Amniotic stem cell (primary cell): Measurements from ENCODE around the gene ARFGAP1.
"Not testable (repeated sequence)": the region's sequence is repeated elsewhere in the genome, so short reads cannot be mapped to it uniquely, and the experiment has no call there.

Experiments used
- DNase-seq: peaks from one replicate; lab custom pipeline; 2025; lab: John Stamatoyannopoulos, UW

ARFGAP1 gene

DNA sequence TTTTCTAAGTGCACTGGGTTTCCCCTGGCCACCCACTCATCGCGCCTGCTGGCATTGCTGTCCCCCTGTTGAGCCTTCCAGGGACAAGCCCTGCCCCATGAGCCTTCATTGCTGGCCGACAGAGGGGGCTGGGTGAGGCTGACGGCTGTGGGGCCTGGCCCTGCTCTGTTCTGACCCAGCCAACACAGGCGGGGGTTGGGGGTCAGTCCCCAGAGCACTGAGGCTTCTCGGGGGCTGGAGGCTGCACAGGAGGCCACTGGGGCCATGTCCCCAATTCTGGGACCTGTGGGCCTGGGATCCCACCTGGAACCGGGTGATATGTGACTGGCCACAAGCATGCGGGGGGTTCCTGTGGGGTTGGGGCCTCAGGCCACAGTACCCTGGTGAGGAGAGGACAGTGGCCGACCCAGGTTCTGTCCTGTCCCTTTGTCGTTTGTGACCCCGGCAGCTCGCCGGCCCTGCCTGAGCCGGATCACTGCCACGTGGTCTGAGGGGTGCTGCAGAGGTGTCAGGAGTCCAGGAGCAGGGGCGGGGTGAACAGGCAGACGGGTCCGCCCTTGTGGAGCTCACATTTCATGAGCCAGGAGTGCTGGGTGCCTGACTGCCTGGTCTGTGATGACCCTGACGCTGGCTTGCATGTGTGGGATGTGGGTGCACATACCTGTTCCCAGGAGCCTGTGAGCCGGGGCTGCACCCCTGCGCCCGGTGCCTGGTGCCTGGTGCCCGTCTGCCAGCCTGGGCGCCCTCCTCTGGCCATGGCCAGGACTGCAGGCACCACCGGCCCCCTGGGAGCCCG lies 18.3 kb downstream of the ARFGAP1 start:
- no peak for DNase-seq

DNA sequence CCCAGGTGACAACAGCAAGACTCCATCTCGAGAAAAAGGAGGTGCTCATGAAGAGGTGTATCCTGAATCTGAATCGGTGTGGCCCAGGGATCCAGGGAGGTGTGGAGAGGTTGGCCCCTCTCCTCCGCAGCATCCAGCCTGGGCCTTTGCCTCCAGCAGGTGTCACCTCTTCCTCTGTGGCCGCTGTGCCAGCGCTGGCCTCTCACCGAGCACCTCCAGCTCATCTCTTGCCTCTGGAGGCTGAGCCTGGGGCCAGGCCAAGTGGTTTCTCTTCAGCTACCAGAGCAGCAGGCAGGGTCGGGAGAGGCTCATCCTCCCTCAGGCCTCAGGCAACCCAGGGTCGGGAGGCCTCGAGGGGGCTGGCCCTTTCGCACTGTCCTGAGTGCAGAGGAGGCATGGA lies 19.2 kb downstream of the ARFGAP1 start:
- no peak for DNase-seq

DNA sequence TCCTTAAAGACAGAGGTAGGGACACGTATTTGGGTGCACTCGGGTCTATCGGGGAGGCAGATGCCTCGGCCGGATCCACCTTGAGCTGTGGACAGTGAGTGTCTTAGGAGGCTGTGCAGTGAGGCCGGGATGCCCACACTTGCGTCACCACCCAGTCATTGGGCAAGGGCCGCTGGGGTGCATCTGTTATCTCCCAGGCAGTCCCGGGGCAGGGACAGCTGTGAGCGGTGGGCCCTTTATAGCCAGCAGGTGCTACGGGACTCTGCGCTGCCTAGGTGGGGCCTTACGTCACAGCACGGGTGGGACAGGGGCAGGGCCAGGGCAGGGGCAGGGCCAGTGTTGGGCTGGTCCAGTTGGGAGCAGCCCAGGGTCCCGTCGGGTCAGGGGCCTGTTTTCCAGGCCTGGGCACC lies 19.7 kb downstream of the ARFGAP1 start:
- no peak for DNase-seq

DNA sequence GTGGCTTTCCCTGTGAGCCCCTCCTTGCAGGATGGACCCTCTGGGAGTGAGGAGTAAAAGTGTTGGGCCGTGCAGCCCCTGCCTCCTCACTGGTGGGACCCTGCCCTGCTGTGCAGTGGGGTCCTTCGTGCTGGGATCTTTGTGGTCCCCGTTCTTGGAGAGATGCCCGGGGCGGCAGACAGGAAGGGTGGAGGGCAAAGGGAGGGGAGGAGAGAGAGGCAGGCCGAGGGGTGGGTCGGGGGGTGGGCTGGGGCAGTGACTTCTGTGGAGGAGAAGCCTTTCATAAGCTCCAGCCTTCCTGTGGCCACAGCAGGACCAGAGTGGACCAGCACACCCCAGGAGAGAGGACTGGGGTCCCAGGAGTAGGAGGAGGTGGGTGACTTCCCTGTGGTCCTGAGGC lies 20.3 kb downstream of the ARFGAP1 start, which contains the start of gene COL20A1:
Gene COL20A1, plus strand, starts transcription at position 283 of the 400 bp plus-strand sequence. CDS start 1,922 bp downstream, outside the sequence.
- no peak for DNase-seq

DNA sequence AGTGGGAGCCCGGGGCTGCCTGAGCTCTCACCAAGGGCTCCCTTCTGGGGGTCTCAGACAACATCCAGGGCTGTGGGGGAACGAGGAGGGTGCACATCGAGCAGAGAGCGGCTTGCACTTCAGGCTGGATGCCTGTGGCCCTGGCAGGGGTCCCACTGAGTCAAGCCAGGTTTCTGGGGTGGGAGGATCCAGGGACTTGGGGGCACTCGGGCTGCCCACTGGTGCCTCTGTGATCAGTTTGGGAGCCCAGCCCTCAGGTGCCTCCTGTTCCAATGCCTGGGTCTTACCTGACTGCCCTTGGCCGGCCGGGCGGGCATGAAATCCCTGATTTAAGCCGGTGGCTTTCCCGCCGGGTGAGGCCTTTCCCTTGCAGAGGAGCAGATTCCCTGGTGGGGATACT lies 20.8 kb downstream of the ARFGAP1 start:
- DNase-seq = no peak

DNA sequence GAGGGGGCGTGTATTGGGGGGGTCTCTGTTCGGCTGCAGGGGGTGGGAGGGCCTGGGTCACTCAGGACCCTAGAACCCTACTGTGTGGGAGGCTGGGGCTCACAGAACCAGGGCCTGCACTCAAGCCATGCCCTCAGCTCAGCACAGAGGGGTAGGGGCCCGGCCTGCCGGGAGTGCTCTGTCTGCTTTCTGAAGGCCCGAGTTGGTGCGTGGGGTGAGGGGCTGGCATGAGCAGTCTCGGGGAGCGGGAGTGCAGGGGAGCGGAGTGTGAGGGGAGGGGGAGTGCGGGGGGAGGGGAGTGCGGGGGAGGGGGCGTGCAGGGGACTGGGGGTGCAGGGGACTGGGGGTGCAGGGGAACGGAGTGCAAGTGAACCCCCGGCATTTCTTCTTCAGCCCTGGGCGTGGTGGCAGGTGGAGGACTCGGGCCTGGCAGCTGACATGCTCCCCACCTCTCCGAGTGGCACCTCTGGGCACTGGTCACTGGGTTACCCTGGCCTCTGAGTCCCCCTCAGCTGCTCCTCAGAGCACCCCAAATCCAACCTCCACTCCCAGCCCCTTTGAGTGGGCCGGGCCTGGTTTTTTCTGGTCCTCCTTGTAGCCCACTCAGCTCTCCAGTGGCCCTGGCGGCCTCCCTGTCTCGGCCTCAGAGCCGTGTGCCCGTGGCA lies 21.4 kb downstream of the ARFGAP1 start:
- DNase-seq = no peak

DNA sequence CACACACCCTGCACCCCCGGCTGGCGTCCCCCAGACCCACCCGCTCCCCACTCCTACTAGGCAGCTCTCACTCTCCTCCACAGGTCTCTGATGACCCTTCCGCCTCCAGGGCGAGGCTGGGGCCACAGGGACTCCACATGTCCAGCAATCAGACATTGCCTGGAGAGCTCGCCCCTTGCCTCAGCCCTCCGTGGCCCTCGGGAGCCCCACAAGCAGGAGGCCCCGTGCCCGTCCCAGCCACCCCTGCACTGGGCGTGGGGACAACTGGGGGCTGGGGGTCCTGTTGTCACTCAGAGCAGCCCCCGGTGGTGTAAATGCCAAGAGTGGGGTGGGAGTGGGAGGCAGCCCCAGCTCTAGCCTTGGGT lies 21.9 kb downstream of the ARFGAP1 start:
- DNase-seq = no peak

DNA sequence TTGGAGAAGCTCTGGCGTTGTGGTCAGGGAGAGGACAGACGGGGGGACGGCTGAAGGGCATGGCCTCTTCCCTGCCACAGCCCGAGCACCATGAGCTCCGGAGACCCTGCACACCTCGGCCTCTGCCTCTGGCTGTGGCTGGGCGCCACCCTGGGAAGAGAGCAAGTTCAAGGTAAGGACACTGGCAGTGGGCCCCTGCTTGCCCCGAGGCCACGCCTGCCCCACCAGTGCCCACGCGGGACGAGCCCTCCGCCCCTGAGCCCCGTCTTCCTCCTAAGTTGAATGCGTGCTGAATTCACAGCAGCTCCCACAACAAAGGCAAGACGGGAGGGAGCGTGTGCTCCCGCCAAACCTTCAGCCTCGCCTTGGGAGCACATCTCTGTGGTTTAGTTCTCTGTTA lies 22.4 kb downstream of the ARFGAP1 start:
- no peak for DNase-seq

DNA sequence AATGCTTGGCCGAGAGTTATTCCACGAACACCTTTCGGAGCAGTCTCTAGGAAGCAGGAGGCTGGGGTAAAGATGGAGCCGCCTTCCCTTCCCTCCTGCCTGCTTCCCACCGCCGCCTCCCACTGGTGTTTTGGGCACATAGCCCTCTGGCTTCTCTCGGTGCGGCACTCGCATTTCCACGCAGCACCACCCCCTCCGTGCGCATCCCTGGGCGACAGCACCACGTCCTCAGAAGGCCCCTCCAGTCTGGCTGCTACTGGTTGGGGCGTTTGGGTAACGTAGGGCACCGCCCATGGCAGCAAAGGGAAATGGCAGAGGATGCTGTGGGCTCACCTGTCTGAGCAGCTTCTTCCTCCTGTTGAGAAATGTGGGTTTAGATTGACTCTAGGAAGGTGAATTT lies 22.8 kb downstream of the ARFGAP1 start:
- DNase-seq = no peak

DNA sequence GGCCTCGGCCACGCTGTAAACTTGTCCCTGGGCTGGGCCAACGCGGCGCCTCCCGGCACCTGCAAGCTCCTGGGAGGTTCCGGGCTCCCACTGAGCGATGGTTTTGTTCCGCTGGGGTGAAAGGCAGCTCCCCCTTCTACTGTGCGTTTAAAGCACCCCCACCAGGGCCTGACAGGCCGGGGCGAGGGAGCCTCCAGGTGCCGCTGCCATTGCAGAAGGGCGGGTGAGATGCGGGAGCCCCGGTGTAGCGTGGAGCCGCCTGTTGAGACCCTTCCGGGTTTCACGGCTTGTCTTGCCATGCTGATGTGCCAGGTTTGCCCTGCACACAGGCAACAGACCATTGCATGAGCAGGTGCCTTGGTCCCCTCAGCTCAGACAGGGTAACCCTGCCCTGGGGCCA lies 23.2 kb downstream of the ARFGAP1 start:
- DNase-seq = no peak

DNA sequence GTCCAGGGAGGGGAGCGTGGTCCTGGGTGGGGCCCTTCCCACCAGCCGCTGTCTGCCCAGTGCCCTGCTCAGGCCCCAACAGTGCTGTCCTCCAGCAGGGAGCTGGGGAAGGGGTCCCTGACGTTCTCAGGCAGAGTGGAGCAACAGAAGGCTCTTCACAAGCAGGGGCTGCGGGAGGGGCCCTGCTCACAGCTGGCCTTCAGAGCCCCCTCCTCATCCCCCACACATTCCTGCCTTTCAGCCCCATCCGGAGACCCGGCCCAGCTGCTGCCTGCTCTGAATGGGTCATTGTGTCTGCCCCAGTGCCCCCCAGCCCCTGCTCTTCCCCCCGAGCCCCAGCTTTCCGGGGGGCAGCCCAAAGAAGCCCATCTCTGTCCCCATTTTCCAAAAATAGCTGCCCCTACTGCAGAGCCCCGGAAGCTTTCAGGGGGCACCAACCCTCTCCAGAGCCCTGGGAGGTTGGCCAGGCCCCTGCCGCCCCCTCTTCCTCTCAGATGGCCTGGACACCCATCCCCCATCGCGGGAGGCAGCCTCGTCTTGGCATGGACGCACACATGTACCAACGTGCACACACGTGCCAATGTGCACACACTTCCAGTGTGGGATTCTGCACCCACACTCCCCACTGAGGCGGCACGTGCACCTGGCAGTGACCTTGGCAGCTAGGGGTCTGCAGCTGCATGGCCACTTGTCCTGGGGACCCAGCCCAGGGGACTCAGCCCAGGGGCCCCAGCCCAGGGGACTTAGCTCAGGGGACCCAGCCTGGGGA lies 24.1 kb downstream of the ARFGAP1 start:
- no peak for DNase-seq

DNA sequence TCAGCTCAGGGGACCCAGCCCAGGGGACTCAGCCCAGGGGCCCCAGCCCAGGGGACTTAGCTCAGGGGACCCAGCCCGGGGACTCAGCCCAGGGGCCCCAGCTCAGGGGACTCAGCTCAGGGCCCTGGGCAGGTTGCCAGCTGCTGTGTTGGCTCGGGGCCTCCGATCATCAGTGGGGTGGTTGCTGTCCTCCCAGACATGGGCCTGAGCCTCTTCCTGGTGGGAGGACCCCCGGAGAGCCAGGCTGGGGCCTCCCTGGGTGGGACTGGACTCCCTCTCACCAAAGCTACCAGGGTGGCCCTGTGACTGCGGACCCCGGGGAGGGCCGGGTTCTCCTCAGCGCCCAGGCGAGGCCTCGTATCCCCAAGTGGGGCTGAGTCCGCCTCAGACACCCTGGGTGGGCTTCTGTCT lies 24.8 kb downstream of the ARFGAP1 start:
- no peak for DNase-seq

DNA sequence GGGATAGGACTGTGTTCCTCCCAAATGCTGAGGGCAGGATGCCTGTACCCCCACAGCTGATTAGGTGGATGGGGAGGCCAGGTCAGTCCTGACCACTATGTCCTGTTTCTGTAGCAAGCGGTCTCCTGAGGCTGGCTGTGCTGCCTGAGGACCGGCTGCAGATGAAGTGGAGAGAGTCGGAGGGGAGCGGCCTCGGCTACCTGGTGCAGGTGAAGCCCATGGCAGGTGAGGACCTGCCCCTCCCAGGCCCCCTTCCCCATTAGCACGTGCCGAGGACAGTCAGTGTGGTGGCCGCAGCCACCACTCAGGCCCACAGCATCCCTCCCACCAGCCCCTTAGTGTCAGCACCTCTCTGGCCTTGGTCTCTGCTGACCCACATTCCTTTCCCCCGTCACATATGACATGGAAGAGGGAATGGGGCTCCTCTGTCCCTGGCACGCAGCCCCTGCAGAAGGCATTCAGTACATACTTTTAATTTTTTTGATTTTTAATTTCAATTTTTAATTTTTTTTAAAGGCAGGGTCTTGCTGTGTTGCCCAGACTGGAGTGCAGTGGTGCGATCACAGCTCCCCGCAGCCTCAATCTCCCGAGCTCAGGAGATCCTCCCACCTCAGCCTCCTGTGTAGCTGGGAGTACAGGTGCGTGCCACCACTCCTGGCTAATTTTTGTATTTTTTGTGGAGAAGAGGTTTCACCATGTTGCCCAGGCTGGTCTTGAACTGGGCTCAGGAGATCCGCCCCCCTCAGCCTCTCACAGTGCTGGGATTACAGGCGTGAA lies 25.4 kb downstream of the ARFGAP1 start:
- no peak for DNase-seq

DNA sequence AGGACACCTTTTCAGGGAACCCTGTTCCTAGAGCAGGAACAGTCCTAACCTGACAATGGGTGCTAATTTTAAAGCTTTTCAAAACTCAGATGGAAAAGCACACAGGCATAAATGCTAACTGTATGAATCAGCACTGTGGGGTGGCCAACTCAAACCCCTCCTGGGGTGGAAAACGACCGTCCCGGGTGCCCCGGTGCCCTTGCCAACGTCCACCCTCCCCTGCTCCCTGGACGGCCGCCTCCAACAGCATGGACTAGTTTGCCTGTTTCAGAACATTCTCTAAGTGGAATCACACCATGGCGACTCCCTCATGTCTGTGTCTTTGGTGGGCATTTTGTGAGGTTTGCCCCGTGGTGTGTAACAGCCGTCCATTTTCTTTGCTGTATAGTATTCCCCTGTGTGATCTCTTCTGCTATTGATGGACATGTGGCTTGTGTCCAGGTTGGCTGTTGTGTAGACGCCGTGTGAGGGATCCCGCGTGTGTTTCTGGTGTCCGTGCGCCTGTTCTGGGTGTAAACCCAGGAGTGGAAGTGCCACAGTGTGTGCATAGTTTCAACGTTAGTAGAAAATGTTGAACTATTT lies 26.2 kb downstream of the ARFGAP1 start:
- no peak for DNase-seq

DNA sequence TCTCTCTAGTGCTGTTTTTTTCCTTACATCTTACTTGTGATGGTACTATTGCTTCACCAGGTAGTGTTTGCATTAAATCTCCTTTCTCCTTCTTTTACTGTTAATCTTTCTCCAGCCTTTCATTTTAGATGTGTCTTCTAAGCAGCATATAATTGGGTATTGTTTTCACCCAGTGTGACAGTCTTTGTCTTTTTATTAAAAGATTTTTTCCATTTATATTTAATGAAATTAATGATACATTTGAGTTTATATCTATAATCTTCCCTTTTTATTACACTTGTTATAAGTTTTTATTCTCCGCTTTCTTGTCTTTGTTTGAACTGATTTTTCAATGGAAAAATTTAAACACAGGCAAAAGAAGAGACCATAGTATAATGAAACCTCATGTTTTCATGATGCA lies 29.1 kb downstream of the ARFGAP1 start:
- DNase-seq = no peak

DNA sequence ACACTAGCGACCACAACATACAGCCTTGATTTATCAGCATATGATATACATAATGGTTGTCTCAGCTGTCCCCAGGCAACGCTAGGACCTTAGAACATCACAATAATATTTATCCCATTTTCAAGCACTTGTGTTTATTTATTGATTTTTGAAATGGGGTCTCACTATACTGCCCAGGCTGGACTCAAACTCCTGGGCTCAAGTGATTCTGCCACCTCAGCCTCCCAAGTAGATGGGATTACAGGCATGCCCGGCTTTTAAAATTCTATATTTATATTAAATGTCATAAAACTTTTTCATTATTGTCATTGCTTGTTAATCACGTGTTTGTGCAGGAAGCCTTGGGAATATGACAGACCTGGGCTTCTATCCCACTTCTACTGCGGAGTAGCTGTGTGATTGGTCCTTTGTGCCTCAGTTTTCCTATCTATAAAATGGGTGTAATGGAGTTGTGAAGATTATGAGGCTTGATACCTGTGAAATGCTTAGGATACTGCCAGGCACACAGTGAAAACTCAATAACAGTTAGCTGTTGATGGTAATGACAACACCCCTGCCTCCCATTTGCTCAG lies 30.6 kb downstream of the ARFGAP1 start:
- no peak for DNase-seq

DNA sequence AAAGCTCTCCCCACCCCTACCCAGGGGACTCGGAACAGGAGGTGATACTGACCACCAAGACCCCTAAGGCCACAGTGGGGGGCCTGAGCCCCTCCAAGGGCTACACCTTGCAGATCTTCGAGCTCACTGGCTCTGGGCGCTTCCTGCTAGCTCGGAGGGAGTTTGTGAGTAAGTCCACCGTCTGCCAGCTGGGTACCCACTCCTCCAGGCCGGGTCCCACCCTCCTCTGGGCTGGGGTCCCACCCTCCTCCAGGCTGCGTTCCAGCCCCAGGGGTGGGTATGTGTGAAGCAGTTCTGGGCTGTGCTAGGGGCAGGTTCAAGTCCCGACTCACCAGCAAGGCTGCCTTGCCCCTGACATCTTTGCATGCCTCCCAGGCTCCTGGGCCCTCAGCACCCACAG lies 32.8 kb downstream of the ARFGAP1 start:
- DNase-seq = no peak

DNA sequence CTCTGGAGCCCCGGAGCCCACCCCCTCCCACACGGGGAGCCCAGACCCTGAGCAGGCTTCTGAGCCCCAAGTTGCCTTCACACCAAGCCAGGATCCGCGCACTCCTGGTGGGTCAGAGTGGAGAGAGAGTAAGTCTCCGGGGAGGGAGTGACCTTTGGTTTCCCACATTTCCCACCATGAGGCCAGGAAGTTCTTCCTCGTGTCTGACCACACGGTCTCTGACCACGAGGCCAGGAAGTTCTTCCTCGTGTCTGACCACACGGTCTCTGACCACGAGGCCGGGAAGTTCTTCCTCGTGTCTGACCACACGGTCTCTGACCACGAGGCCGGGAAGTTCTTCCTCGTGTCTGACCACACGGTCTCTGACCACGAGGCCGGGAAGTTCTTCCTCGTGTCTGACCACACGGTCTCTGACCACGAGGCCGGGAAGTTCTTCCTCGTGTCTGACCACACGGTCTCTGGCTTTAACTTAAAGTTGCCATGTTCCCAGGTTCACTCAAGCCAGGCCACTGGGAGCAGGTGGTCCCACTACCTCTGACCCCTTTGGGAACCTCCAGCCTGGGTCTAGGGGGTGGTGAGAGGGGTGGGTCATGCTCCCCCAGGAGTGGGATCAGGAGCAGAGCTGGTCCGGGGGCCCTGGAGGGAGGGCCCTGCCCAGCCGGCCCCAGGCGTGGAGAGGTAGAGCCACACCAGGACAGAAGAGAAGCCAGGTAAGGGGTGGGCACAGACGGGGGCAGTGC lies 33.5 kb downstream of the ARFGAP1 start:
- DNase-seq = not testable (repeated sequence)

DNA sequence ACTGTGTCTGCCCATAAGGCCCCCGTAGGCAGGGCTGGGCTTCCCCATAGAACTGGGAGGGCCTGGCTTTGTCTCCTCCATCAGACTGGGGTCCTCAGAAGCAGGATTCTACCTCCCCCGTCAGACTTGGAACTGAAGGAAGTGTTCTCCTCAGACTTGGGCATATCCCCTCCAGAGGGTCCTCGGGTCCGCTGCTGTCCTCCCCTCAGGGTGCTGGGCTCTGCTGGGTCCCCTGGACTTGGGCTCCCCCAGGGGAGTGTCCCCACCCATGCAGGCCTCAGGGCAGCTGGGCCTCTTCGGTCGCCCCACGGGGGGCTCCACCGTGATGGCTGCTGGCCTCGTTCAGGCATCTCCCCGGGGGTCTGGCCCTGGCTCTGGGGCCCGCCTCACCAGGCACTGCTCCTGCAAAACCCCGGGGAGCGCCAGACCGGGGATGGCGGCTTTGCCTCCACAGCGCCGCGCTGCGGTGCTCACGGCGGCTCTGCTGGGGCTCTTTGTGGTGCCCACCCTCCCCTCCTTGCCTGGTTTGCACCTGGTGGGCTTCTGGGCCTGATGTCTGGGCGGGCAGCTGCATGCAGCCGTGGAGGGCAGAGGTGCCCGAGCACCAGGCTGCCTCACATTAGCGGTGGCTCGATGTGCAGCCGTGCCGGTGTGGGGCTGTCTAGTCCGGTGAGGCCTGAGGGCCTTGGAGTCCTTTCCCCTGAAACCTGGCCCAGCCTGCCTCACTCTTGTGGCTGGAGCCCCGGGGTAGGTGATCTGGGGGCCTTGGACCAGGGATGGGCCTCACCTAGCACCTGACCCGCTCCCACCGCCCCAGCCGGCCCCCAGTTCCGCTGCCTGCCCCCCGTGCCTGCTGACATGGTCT lies 34.3 kb downstream of the ARFGAP1 start:
- no peak for DNase-seq
